HCT116 (cell line): ENCODE results near the gene SESN1.

Source experiments
- CEBPB ChIP-seq: IDR thresholded peaks from 2 replicates; pipeline ENCODE4 v1.6.1; 2012; ENCODE audit warnings: low read depth
- CTCF ChIP-seq, 3 experiments: fragments of 200-600 bp in 1 of 3; sonication (generic) in 1 of 3; IDR thresholded peaks in 2 of 3; conservative IDR thresholded peaks in 1 of 3; 2 replicates each; pipeline ENCODE4 v1.5.1; 2012 to 2017; ENCODE audit warnings: low read depth in 2 of 3, low read length in 2 of 3, antibody characterized with exemption in 1 of 3, borderline replicate concordance in 1 of 3, control low read depth in 1 of 3, mild to moderate bottlenecking in 1 of 3, mixed read lengths in 1 of 3, mixed run types in 1 of 3, moderate library complexity in 1 of 3; ENCODE audit not compliant: insufficient read depth in 1 of 3
- EGR1 ChIP-seq: IDR thresholded peaks from 2 replicates; pipeline ENCODE4 v1.6.1; 2012; ENCODE audit warnings: low read depth
- ELF1 ChIP-seq: IDR thresholded peaks from 2 replicates; pipeline ENCODE4 v1.6.1; 2012; ENCODE audit warnings: low read depth, borderline replicate concordance
- MAX ChIP-seq: IDR thresholded peaks from 2 replicates; pipeline ENCODE4 v1.6.1; 2012
- POLR2A ChIP-seq: IDR thresholded peaks from 2 replicates; pipeline ENCODE4 v1.7.0; 2011; ENCODE audit warnings: borderline replicate concordance; ENCODE audit not compliant: insufficient read depth, insufficient read length; ENCODE audit errors: extremely low read depth
- POLR2AphosphoS5 ChIP-seq: IDR thresholded peaks from 2 replicates; pipeline ENCODE4 v1.6.1; 2011; ENCODE audit warnings: mild to moderate bottlenecking, low read depth, low read length, moderate library complexity
- TCF7L2 ChIP-seq: IDR thresholded peaks from 2 replicates; pipeline ENCODE4 v1.7.0; 2011; ENCODE audit warnings: borderline replicate concordance, inconsistent platforms; ENCODE audit not compliant: insufficient read depth, insufficient read length; ENCODE audit errors: extremely low read depth
- YY1 ChIP-seq: IDR thresholded peaks from 2 replicates; pipeline ENCODE4 v1.6.1; 2011; ENCODE audit warnings: low read length, low read depth, moderate library complexity, mild to moderate bottlenecking; ENCODE audit not compliant: insufficient replicate concordance; ENCODE audit errors: extremely low read depth
- ZFX ChIP-seq: fragments of 450-650 bp; IDR thresholded peaks from 2 replicates; pipeline ENCODE4 v1.6.1; 2017
- TF ChIP-seq, protein P1 (sequence below): IDR thresholded peaks from 2 replicates; pipeline ENCODE4 v1.6.1; 2012; ENCODE audit warnings: low read depth

GRCh38 chr6:109058620-109059019, 36.0 kb downstream of the SESN1 start:
- no peak for TF ChIP-seq CTCF (IDR thresholded peaks at IDR 0.05 in 2 of 3, conservative IDR thresholded peaks at IDR 0.05 in 1 of 3; ENCODE audit: borderline replicate concordance in 1 of 3, insufficient read depth in 1 of 3, low read depth in 2 of 3, low read length in 2 of 3)
- no peak for TF ChIP-seq CEBPB
- TF ChIP-seq MAX, result no peak
- no peak for TF ChIP-seq EGR1
- no peak for TF ChIP-seq POLR2AphosphoS5
- TF ChIP-seq ZFX, result no peak
- TF ChIP-seq POLR2A, result no peak
- no peak for TF ChIP-seq ELF1
- TF ChIP-seq YY1, result no peak
- TF ChIP-seq, protein P1, sequence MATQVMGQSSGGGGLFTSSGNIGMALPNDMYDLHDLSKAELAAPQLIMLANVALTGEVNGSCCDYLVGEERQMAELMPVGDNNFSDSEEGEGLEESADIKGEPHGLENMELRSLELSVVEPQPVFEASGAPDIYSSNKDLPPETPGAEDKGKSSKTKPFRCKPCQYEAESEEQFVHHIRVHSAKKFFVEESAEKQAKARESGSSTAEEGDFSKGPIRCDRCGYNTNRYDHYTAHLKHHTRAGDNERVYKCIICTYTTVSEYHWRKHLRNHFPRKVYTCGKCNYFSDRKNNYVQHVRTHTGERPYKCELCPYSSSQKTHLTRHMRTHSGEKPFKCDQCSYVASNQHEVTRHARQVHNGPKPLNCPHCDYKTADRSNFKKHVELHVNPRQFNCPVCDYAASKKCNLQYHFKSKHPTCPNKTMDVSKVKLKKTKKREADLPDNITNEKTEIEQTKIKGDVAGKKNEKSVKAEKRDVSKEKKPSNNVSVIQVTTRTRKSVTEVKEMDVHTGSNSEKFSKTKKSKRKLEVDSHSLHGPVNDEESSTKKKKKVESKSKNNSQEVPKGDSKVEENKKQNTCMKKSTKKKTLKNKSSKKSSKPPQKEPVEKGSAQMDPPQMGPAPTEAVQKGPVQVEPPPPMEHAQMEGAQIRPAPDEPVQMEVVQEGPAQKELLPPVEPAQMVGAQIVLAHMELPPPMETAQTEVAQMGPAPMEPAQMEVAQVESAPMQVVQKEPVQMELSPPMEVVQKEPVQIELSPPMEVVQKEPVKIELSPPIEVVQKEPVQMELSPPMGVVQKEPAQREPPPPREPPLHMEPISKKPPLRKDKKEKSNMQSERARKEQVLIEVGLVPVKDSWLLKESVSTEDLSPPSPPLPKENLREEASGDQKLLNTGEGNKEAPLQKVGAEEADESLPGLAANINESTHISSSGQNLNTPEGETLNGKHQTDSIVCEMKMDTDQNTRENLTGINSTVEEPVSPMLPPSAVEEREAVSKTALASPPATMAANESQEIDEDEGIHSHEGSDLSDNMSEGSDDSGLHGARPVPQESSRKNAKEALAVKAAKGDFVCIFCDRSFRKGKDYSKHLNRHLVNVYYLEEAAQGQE, result no peak
- TF ChIP-seq TCF7L2, result no peak
